GM18517 (cell line): Measurements from ENCODE around the gene TKTL1.
A peak's percentile ranks its signal among the peaks of the same experiment; 100 is the strongest.

ENCODE experiments used
- ATAC-seq: cut with Tn5 transposase; IDR thresholded peaks from one replicate; pipeline ENCODE4 v1.9.1; 2021; ENCODE audit warnings: mild to moderate bottlenecking, moderate library complexity; ENCODE audit not compliant: unreplicated experiment

The TKTL1 gene

GRCh38 chrX:154341399-154342298 is 46.1 kb downstream of the TKTL1 start:
- ATAC-seq = peak; percentile 66

- ATAC-seq = peak; percentile 33
Observed at GRCh38 chrX:154343063-154343462, 47.5 kb downstream of the TKTL1 start.

GRCh38 chrX:154343620-154344019 is 48.0 kb downstream of the TKTL1 start:
- ATAC-seq = peak; percentile 33

- ATAC-seq = no peak
Observed at GRCh38 chrX:154348114-154348531, 52.5 kb downstream of the TKTL1 start.

- no peak for ATAC-seq
Observed at GRCh38 chrX:154348646-154349358, 53.2 kb downstream of the TKTL1 start.

- no peak for ATAC-seq
Observed at GRCh38 chrX:154349359-154349935, 53.9 kb downstream of the TKTL1 start.

GRCh38 chrX:154349979-154350378 is 54.4 kb downstream of the TKTL1 start:
- ATAC-seq = no peak

- ATAC-seq = no peak
Observed at GRCh38 chrX:154350429-154351182, 55.0 kb downstream of the TKTL1 start.

- no peak for ATAC-seq
Observed at GRCh38 chrX:154351183-154352011, 55.8 kb downstream of the TKTL1 start.

- no peak for ATAC-seq
Observed at GRCh38 chrX:154352012-154352401, 56.4 kb downstream of the TKTL1 start.

- no peak for ATAC-seq
Observed at GRCh38 chrX:154352466-154352865, 56.9 kb downstream of the TKTL1 start.

- ATAC-seq = no peak
Observed at GRCh38 chrX:154353172-154353843, 57.7 kb downstream of the TKTL1 start.

- ATAC-seq = no peak
Observed at GRCh38 chrX:154354013-154354412, 58.4 kb downstream of the TKTL1 start.

- ATAC-seq = no peak
Observed at GRCh38 chrX:154354516-154354915, 58.9 kb downstream of the TKTL1 start.

GRCh38 chrX:154355094-154355775 is 59.6 kb downstream of the TKTL1 start:
- no peak for ATAC-seq

GRCh38 chrX:154355776-154356140 is 60.2 kb downstream of the TKTL1 start:
- ATAC-seq = no peak

GRCh38 chrX:154356596-154356995 is 61.0 kb downstream of the TKTL1 start:
- no peak for ATAC-seq

- ATAC-seq = no peak
Observed at GRCh38 chrX:154357205-154357604, 61.6 kb downstream of the TKTL1 start.

GRCh38 chrX:154358011-154358410 is 62.4 kb downstream of the TKTL1 start:
- ATAC-seq = no peak
